Pulmonary artery endothelial cell (primary cell): Measurements from ENCODE around the gene STK25. TPM values are rescaled to one million over a fixed set of nuclear protein-coding genes. Genes with fewer than 3 reads are reported as not detected.
"Not testable (repeated sequence)": the region's sequence is repeated elsewhere in the genome, so short reads cannot be mapped to it uniquely, and the experiment has no call there.

Experiments
- DNase-seq: peaks from one replicate; pipeline ENCODE4 v3.0.0-alpha.2; 2011; ENCODE audit warnings: low read depth, low spot score
- total RNA-seq: library from RNA; depleted of rRNA; stranded (reverse); fragments of >200 nt; gene quantifications from 2 replicates; pipeline ENCODE4 v1.2.3, GENCODE V29; 2014

Gene STK25
- total RNA-seq, 1 donor from 2014 or later: 324 TPM

- DNase-seq: no peak
Measured at GRCh38 chr2:241467777-241468475, 40.5 kb downstream of the STK25 start.

- no peak for DNase-seq
Measured at GRCh38 chr2:241466230-241466629, 42.2 kb downstream of the STK25 start.

- no peak for DNase-seq
Measured at GRCh38 chr2:241465543-241465942, 42.8 kb downstream of the STK25 start.

GRCh38 chr2:241463276-241464135 is 44.9 kb downstream of the STK25 start:
- DNase-seq: no peak

- no peak for DNase-seq
Measured at GRCh38 chr2:241461693-241462677, 46.4 kb downstream of the STK25 start.

GRCh38 chr2:241460631-241461030 is 47.8 kb downstream of the STK25 start:
- DNase-seq: no peak

GRCh38 chr2:241459520-241459919 is 48.9 kb downstream of the STK25 start:
- no peak for DNase-seq

GRCh38 chr2:241458687-241459086 is 49.7 kb downstream of the STK25 start:
- DNase-seq: no peak

- no peak for DNase-seq
Measured at GRCh38 chr2:241456546-241456945, 51.8 kb downstream of the STK25 start.

- DNase-seq: no peak
Measured at GRCh38 chr2:241454837-241455485, 53.4 kb downstream of the STK25 start.

- DNase-seq: not testable (repeated sequence)
Measured at GRCh38 chr2:241453919-241454318, 54.5 kb downstream of the STK25 start.

GRCh38 chr2:241451840-241452506 is 56.4 kb downstream of the STK25 start:
- DNase-seq: no peak

GRCh38 chr2:241450092-241450491 is 58.3 kb downstream of the STK25 start:
- not testable (repeated sequence) for DNase-seq

- DNase-seq: no peak
Measured at GRCh38 chr2:241445426-241445825, 63.0 kb downstream of the STK25 start.

GRCh38 chr2:241443486-241444223 is 64.7 kb downstream of the STK25 start:
- no peak for DNase-seq
